GM18867 (cell line): Measurements from ENCODE around the gene PAM.
A peak's percentile ranks its signal among the peaks of the same experiment; 100 is the strongest.
"Not testable (repeated sequence)": the region's sequence is repeated elsewhere in the genome, so short reads cannot be mapped to it uniquely, and the experiment has no call there.

Experiments used
- ATAC-seq: cut with Tn5 transposase; IDR thresholded peaks from one replicate; pipeline ENCODE4 v1.9.1; 2021; ENCODE audit warnings: mild to moderate bottlenecking, moderate library complexity; ENCODE audit not compliant: unreplicated experiment

The PAM gene

GRCh38 chr5:102981957-102982635 is 227.0 kb downstream of the PAM start:
- no peak for ATAC-seq

GRCh38 chr5:102986074-102986473 is 231.0 kb downstream of the PAM start:
- ATAC-seq, result no peak

GRCh38 chr5:102988459-102988858 is 233.4 kb downstream of the PAM start:
- ATAC-seq, result no peak

GRCh38 chr5:102991802-102992201 is 236.7 kb downstream of the PAM start:
- ATAC-seq, result no peak

- no peak for ATAC-seq
These were observed 241.0 kb downstream of the PAM start for GRCh38 chr5:102996011-102996575.

- no peak for ATAC-seq
These were observed 243.1 kb downstream of the PAM start for GRCh38 chr5:102998224-102998623.

GRCh38 chr5:102999191-102999590 is 244.1 kb downstream of the PAM start:
- ATAC-seq, result no peak

GRCh38 chr5:102999621-103000020 is 244.5 kb downstream of the PAM start:
- not testable (repeated sequence) for ATAC-seq

- no peak for ATAC-seq
These were observed 245.0 kb downstream of the PAM start for GRCh38 chr5:103000089-103000488.

- ATAC-seq, result no peak
These were observed 248.8 kb downstream of the PAM start for GRCh38 chr5:103003872-103004271.

GRCh38 chr5:103005276-103005675 is 250.2 kb downstream of the PAM start:
- ATAC-seq, result no peak

- no peak for ATAC-seq
These were observed 251.8 kb downstream of the PAM start for GRCh38 chr5:103006921-103007320.

- ATAC-seq, result peak; percentile 80
These were observed 255.1 kb downstream of the PAM start for GRCh38 chr5:103010168-103010567.

GRCh38 chr5:103013933-103014552 is 258.9 kb downstream of the PAM start:
- no peak for ATAC-seq

GRCh38 chr5:103014983-103015382 is 259.9 kb downstream of the PAM start:
- no peak for ATAC-seq

- no peak for ATAC-seq
These were observed 261.1 kb downstream of the PAM start for GRCh38 chr5:103016167-103016566.

- no peak for ATAC-seq
These were observed 264.7 kb downstream of the PAM start for GRCh38 chr5:103019804-103020203.

- ATAC-seq, result peak; percentile 68
These were observed 266.2 kb downstream of the PAM start for GRCh38 chr5:103021314-103021713.

GRCh38 chr5:103027267-103027666 is 272.2 kb downstream of the PAM start:
- no peak for ATAC-seq

- no peak for ATAC-seq
These were observed 276.5 kb downstream of the PAM start for GRCh38 chr5:103031607-103032006.

GRCh38 chr5:103033696-103034095 is 278.6 kb downstream of the PAM start:
- no peak for ATAC-seq

- no peak for ATAC-seq
These were observed 279.7 kb downstream of the PAM start for GRCh38 chr5:103034662-103035392.
